ENCODE measurements around the gene ZNF831.

DNA sequence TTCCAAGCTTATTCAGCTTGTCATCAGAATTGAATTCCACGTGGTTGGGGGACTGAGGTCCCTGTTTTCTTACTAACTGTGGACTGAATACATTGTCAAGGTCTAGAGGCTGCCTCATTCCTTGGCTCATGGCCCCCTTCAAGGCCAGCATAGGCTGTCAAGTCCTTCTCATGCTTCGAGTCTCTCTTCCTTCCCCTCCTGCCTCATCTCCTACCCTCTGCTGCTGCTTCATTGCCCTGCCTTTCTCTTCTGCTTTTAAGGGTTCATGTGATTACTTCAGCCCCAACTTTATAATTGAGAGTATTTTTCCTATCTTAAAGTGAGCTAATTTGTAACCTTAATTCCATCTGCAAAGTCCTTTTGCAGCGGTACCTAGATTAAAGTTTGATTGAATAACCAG, 27.6 kb upstream of the ZNF831 start:
- no peak for TF ChIP-seq CTCF (IDR thresholded peaks at IDR 0.05)
- TF ChIP-seq POLR2A (IDR thresholded peaks at IDR 0.05), result no peak

Measured in ovary (tissue), 3 donors.